Right ventricle myocardium inferior (tissue), 1 donor: ENCODE data around the gene BANP. TPM values are rescaled to one million over a fixed set of nuclear protein-coding genes. Genes with fewer than 3 reads are reported as not detected.
"Not testable (repeated sequence)": the region's sequence is repeated elsewhere in the genome, so short reads cannot be mapped to it uniquely, and the experiment has no call there.

Experiments
- ATAC-seq: fragments of 200-7000 bp; cut with Tn5 transposase; one replicate; pipeline ENCODE4 v1.9.1; 2020; ENCODE audit warnings: mild to moderate bottlenecking, moderate library complexity
- DNase-seq: peaks from one replicate; pipeline ENCODE4 v3.0.0; 2021; ENCODE audit errors: missing footprints
- intact Hi-C: fragments of 100-400 bp; cut with DNase I; formaldehyde crosslinking; loops from one replicate; pipeline ENCODE4 v1.11.0; 2022
- total RNA-seq: library from RNA; stranded (reverse); fragmentation: NEBNext Ultra II Directional; extraction: Animal tissue kit (Norgen Biotek cat#: 25700); gene quantifications from one replicate; pipeline ENCODE4 v1.2.1, GENCODE V29; 2021
- donor health status: DM: no; HTN: yes; CAD: no; lungs with severe emphysema.

The BANP gene
- total RNA-seq, 1 donor from 2014 or later: 12.8 TPM

- intact Hi-C loops: no loop called here
- ATAC-seq (peak; percentile 24), DNase-seq (no peak)
These were observed 126.3 kb downstream of the BANP start for GRCh38 chr16:88077328-88078108.

DNA sequence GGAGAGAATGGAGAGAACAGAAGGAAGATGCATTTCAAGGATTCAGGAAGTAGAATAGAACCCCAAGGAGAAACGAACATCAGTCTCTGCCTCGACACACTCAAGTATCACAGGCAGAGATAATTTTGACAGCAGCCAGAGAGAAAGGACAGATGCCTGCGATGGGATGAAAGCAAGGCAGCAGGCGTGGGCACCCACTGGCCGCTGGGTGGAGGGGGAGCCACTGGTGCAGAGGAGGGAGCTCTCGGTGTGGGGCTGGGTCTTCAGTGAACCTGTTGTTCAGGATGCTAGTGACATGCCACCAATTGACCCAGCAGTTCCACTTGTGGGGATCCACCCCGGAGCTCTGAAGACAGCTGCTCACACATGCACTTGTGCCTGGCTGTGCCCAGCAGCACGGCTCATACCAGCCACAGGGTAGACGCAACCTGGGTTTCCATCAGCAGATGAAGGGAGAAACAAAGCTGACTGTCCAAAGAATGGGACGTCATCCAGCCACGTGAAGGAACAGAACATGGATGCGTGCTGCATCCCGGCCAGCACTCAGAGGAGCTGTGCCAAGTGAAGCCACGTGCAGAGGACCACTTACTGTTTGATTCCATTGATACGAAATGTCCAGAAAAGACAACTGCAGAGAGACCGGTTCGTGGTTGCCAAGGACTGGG is 127.0 kb downstream of the BANP start:
- DNase-seq: no peak
- intact Hi-C loops: no loop called here
- no peak for ATAC-seq

DNA sequence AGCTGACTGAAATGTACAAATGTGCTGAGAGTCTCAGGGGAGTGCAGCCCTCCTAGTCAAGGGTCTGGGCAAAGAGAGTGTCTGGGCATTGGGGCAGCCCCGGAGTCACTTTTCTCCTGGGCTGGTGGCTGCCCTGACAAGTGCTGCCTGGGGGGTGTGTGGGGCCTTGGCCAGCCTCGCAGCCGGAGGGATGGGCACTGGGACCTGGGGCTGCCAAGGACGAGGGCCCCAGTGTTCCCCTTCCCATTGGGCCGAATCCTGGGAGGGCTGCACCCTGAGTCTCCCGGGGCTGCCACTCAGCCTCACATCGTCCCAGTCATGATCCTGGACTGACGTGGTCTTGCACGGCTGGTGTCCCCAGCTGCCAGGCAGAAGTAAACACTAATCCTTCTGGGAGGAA is 132.3 kb downstream of the BANP start:
- ATAC-seq (no peak), DNase-seq (no peak)
- intact Hi-C loops: no loop called here

- intact Hi-C loops: no loop called here
- DNase-seq: no peak
- no peak for ATAC-seq
These were observed 133.6 kb downstream of the BANP start for GRCh38 chr16:88084881-88085280.

- ATAC-seq (no peak), DNase-seq (no peak)
- intact Hi-C loops: no loop called here
These were observed 135.6 kb downstream of the BANP start for GRCh38 chr16:88086571-88087516.

DNA sequence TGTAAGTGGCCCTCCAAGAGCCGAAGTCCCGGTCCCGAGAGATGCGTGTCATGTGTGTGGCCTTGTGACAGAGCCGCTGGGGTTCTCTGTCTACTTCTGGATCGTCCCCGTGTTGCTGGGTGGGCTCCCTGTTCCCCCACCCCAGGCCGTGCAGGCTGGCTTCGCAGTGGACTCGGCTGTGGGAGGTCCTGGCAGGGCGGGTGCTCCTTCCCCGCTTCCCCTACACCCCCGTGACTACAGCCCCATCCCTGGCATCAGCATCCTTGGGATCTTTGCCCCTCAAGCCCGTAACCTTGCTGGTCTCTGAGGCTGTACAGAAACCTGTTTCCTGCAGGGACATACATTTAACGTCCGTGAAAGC is 136.3 kb downstream of the BANP start:
- ATAC-seq: no peak
- no peak for DNase-seq
- intact Hi-C loops: no loop called here

DNA sequence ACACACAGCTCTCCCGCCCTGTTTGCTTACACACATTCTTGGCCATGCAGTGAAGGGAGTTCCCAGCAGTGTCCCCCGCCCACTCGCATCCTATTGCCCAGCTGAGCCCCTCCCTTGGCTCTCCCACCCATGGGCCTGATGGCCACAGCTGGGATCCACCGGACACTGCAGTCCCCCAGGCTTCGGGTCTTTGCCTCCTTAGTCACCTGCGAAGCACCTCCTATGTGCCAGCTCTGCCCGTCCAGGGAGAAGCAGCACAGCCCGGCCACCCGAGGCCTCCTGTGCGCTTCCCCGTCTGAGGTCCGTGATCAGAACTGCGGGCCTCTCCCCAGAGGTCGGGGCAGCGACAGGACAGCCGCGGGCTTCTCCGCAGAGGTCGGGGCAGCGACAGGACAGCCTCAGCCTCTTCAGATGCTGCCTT is 136.9 kb downstream of the BANP start:
- intact Hi-C loops: no loop called here
- DNase-seq (no peak), ATAC-seq (peak; percentile 50)

DNA sequence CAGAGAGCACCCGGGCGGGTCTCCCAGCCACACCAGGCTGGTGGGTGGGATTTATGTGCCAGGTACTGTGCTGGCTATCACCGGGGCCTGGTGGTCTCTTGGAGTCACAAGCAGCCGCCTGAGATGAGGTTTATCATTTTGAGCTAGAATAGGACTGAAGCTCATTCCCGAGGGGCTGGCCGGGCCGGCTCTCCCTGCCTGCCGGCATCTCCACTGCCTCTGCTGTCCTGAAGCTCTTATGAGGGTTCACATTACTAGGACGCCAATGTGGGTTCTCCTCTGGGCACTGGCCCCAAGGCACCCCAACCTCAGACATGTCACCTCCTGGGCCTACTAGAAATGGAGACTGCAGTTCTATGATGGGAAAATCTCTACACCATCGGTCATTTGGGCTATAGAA is 137.4 kb downstream of the BANP start:
- ATAC-seq, DNase-seq, intact Hi-C loops: not testable (repeated sequence)

DNA sequence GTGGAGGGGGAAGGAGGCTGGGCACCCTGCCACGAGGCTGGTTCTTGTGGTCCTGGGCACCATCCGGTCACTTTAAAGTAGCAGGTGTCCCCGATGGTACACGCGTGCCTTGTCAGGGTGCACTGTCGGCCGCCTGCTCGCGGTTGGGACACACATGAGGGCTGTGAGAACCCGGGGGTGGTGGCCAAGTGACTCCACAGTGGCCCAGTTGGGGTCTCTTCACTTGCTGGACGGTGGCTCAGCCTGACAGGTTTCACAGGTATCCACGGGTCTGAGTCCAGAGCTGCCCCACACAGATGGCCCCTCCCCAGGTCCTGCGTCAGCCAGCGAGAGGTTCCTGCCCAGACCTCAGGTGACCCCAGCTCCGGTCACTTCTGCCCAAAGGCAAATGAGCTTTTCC is 137.8 kb downstream of the BANP start:
- ATAC-seq, intact Hi-C loops, DNase-seq: not testable (repeated sequence)

DNA sequence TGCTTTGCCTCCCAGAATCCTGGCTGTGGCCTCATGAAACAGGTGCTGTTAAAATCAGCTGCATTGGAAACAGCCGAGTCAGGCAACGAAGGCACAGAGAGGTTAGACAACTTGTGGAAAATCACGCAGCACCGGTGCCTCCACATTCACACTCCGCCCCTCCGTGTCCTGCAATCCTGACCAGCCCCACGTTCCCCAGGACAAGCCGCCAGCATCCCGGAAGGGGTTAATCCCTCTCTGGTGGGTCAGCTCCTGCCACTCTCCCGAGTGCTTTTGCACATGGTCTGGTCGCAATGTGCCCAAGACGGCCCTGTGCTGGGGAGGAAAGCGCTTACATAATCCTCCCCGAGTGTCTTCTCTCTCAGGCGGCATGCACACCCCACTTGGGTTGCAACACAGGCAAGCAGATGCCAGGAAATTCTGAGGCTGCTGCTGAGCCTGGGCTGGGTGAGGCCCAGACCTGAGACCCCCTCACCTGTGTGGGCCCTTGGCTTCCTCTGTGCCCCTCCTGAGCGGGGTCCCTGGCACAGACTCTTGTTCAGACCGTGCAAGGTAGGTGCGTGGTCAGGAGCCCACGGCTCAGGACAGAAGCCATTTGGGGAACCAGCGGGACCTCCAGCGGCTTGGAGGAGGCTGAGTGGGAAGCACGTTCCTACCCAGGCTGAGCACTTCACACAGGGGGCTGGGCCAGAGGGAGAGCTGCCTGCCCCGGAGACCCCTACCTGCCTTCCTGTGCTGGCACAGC is 138.6 kb downstream of the BANP start:
- DNase-seq, intact Hi-C loops: not testable (repeated sequence)
- ATAC-seq: peak; percentile 40

DNA sequence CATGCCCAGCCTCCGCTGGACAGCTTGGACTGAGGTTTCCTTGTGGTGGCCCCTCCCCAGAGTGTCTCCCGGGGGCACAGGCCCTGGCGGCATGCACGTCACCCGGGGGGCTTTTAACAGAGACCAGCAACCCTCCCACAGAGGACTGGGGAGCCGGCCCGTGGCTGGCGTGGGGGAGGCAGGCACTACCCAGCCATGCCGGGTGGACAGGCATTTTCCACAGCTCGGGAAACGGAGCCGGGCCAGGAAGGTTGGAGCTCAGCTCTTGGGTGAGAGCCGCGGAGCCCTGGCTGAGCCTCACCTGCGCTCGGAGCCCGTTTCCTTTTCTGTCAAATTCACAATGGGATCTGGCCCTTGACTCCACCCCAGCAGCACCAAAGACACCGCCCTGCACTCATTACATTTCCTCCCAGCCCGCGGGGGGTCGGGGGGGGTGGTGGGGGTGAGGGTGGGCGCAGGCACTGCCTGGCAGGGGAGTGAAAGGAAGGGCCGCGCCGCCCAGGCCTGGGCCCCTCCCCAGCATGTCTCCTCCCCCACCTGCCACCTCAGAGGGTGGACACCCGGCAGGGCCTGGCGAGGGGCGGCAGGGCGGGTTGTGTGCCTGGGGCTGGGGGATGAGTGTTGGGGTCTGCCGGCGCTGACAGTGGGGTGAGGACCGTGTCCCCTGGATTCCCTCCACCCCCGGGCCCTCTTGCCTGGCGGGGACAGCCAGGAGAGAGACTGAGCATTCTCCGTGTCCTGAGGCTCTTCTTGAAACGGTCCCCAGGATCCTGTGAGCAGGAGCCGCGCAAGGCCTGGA is 139.3 kb downstream of the BANP start:
- ATAC-seq, DNase-seq, intact Hi-C loops: not testable (repeated sequence)

GRCh38 chr16:88091221-88091971 is 140.2 kb downstream of the BANP start:
- ATAC-seq, intact Hi-C loops, DNase-seq: not testable (repeated sequence)

GRCh38 chr16:88091972-88092302 is 140.7 kb downstream of the BANP start:
- intact Hi-C loops, DNase-seq, ATAC-seq: not testable (repeated sequence)

DNA sequence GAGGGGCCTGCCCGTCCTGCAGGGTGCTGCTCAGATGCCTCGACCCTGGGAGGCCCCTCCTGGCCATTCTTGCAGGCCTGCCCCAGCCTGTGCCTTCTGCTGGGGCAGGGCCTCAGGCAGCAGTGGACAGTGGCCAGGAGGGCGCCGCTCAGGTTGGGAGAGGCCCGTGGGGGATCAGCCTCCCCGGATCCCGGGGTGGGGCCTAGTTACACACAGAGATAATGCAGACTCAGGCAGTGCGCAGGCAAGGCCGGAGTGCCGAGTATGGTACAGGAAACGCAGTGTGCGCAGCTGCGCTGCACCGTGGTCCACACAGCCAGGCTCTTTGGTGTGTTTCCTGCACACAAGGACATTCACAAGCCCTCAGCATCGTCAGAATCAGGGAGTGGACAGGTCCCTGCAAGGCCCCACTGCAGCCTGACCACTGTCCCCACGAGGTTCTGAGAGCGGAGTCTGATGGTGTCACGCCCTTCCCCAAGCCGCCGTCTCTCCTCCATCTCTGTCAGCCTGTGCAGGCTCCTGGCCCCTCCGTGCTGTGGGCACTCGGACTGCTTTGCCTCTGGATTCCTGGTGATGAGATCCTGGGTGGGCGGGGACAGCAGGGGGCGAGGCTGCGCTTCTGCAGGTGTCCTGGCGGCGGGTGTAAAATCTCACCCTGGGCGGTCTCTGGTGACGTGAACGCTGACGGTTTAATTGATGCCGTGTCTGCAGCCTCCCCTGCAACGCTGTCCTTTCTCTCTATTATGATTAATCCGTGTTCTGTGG is 141.7 kb downstream of the BANP start:
- not testable (repeated sequence) for ATAC-seq

DNA sequence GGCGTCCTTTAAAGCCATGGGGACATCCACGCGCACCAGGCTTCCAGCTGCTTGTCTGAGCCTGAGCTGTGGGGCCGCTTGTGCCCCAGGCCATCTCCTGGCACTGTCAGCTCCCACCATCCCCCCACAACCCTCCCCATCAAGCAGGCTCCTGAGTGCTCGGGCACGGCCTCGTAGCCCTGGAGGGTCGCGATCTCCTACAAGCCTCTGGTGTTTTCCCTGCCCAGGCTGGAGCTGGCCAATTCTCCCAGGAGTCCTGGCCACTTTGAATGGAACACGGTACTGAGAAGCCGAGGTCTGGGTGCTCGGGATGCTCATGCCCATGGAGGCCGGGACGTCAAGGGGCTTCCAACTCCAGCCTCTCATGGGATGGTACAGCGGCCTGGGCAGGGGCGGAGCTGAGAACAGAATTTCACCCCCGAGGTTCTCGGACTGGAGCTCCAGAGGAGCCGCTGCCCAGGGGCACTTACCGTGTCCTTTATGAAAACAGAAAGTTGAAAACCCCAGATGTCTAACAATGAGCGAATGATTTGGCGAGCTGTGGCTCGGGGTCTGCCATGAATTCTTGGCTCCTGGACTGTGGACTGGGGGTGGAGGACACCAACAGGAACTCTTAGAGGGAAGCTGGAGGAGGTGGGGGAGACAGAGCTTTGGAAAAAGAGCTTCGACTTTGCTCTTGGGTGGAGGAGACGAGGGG is 142.5 kb downstream of the BANP start:
- DNase-seq, ATAC-seq, intact Hi-C loops: not testable (repeated sequence)

More for the DNA sequence above, 141.7 kb downstream of the BANP start:
- intact Hi-C loops, DNase-seq: not testable (repeated sequence)

- intact Hi-C loops, ATAC-seq, DNase-seq: not testable (repeated sequence)
These were observed 143.0 kb downstream of the BANP start for GRCh38 chr16:88094253-88094575.
